ENCODE results near the gene ATP8A2. TPM values are rescaled to one million over a fixed set of nuclear protein-coding genes. Genes with fewer than 3 reads are reported as not detected.

ATP8A2 gene
- total and polyA plus RNA-seq, 3 donors from 2014 or later: 14.2 to 38.3 (median 16.5) TPM

DNA sequence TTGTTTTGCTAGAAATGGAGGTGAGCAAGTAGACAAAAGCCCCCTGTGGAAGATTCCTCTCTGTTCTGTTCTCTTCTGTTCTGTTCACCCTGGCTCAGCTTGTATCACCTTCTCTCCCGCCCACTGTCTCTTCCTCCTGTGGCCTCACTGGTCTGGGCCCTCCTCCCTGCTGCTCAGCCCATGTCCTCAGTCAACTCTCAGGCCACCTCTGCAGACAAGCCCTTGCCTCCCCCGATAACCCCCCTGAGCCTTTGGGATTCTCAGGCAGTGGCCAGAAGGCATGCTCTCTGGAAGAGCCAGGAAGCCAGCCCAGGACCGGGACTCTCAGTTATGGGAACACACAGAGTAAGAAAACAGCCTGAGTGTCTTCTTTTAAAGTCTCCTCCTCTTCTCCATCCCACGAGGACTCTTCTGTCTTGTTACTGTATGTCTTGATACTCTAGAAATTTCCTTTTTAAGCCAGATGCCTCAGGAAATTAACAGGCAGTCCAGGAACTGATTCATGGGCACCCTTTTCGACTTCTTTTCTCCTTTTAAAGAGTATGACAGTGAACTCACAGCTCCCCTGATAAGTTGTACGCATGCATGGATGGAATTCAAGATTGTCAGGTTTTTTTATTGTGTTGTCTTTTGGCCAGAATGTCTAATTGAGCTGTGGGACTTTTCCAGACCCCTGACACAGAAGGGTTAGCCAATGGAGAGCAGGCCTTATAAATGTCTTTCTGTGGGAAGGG is 646.3 kb downstream of the ATP8A2 start:
- Histone ChIP-seq H3K27ac (peak overlapping the region in 1 of 2 donors; percentile 64), H3K9me3 (no peaks in the 10 kb centered on the region), H3K27me3 (no peaks in the 10 kb centered on the region), H3K4me3 (no peak overlapping the region), H3K36me3 (ENCODE audit: low read depth, missing control alignments) (no peaks in the 10 kb centered on the region), H3K4me1 (peaks cover 27% of the 10 kb centered on the region)
- intact Hi-C loops (cut with DNase I; ENCODE audit: low total_unique reads): no loop called here
- no peak for TF ChIP-seq POLR2A (IDR thresholded peaks at IDR 0.05)
- TF ChIP-seq, protein P1, sequence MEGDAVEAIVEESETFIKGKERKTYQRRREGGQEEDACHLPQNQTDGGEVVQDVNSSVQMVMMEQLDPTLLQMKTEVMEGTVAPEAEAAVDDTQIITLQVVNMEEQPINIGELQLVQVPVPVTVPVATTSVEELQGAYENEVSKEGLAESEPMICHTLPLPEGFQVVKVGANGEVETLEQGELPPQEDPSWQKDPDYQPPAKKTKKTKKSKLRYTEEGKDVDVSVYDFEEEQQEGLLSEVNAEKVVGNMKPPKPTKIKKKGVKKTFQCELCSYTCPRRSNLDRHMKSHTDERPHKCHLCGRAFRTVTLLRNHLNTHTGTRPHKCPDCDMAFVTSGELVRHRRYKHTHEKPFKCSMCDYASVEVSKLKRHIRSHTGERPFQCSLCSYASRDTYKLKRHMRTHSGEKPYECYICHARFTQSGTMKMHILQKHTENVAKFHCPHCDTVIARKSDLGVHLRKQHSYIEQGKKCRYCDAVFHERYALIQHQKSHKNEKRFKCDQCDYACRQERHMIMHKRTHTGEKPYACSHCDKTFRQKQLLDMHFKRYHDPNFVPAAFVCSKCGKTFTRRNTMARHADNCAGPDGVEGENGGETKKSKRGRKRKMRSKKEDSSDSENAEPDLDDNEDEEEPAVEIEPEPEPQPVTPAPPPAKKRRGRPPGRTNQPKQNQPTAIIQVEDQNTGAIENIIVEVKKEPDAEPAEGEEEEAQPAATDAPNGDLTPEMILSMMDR (IDR thresholded peaks at IDR 0.05): no peak
- WGBS, 2 donors: 37 to 38% methylated on average over 6 of the region's 6 CpGs
- DNase-seq: peak; percentile 35

DNA sequence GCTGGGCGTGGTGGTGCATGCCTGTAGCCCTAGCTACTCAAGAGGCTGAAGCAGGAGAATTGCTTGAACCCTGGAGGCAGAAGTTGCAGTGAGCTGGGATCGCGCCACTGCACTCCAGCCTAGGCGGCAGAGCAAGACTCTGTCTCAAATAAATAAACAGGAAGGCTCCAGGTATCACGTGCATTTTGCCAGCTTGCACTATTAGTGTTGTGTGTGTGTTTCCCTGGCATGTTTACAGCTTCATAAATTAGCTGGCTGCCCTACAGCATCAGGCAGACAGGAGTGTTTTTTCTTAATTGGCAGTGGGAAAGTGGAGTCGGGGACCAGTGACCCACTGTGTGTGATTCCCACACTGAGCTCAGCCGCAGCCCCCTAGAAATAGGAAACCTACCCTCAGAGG is 647.5 kb downstream of the ATP8A2 start:
- intact Hi-C loops (cut with DNase I; ENCODE audit: low total_unique reads): no loop called here
- Histone ChIP-seq H3K4me1 (peaks cover 30% of the 10 kb centered on the region), H3K27ac (no peak overlapping the region), H3K4me3 (no peak overlapping the region), H3K9me3 (no peaks in the 10 kb centered on the region), H3K27me3 (no peaks in the 10 kb centered on the region), H3K36me3 (ENCODE audit: low read depth, missing control alignments) (no peaks in the 10 kb centered on the region)
- no peak for DNase-seq
- WGBS, 2 donors: 88 to 92% methylated on average over 7 of the region's 7 CpGs
- no peak for TF ChIP-seq POLR2A (IDR thresholded peaks at IDR 0.05)
- TF ChIP-seq, protein P1 (IDR thresholded peaks at IDR 0.05): no peak

DNA sequence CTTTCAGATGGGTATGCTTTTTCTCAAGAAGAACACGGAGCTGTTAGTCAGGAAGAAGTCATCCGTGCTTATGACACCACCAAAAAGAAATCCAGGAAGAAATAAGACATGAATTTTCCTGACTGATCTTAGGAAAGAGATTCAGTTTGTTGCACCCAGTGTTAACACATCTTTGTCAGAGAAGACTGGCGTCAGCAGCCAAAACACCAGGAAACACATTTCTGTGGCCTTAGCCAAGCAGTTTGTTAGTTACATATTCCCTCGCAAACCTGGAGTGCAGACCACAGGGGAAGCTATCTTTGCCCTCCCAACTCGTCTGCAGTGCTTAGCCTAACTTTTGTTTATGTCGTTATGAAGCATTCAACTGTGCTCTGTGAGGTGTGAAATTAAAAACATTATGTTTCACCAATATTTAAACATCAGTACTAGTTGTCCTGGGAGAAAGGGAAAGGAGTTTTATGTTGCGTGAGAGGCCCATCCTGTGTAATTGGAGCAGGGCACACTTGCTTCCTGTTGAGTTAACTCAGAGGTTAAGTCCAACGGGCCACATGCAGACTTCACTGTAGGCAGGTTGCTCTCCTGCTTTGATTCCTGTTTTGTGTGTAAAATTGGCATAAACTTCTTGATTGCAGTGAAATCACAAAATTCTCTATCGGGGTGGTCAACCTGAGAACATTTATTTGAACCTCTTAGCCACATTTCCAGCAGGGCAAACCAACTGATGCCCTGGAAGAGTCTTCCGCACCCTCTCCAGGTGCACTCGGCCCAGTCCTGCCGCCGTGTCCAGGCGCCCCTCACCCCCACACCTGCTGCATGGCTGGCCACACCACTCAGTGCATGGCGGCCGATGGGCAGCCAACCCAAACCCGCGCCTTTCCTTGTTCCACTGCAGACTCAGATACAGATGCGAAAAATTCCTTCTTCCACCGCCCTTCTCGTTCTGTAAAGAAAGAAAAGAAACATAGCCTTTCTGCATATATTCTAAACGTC is 648.4 kb downstream of the ATP8A2 start:
- 80 to 84% methylated on average over 22 of the region's 22 CpGs for WGBS, 2 donors
- no peak overlapping the region for H3K27ac ChIP-seq
- intact Hi-C loops (cut with DNase I; ENCODE audit: low total_unique reads): no loop called here

DNA sequence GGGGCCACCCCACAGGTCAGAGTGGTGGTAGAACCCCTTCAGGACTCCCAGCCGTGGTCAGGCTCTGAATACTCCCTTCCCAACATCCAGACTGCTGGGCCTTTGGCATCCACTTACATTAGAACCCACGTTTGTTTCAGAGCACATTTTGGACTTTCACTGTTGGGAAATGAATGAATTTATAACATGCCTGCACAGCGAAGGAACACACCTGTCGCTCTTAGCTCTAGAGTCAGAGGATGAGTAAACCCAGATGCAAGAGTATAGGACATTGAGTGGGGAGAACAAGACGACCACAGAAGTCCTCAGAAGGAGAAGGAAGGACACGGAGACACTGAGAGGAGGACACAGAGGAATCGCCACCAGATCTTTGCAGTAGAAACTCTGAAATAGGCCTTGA is 649.1 kb downstream of the ATP8A2 start:
- 90 to 91% methylated on average over 7 of the region's 7 CpGs for WGBS, 2 donors
- H3K27me3 ChIP-seq: no peaks in the 10 kb centered on the region
- peaks cover 33% of the 10 kb centered on the region for H3K4me1 ChIP-seq
- H3K27ac ChIP-seq: no peak overlapping the region
- intact Hi-C loops (cut with DNase I; ENCODE audit: low total_unique reads): no loop called here
- no peak for DNase-seq
- TF ChIP-seq POLR2A (IDR thresholded peaks at IDR 0.05): no peak
- TF ChIP-seq, protein P1 (IDR thresholded peaks at IDR 0.05): no peak
- no peak overlapping the region for H3K4me3 ChIP-seq
- H3K36me3 ChIP-seq (ENCODE audit: low read depth, missing control alignments): no peaks in the 10 kb centered on the region
- H3K9me3 ChIP-seq: no peaks in the 10 kb centered on the region

More for the DNA sequence above, 648.4 kb downstream of the ATP8A2 start:
- DNase-seq: no peak
- no peaks in the 10 kb centered on the region for H3K36me3 ChIP-seq (ENCODE audit: low read depth, missing control alignments)
- peaks cover 33% of the 10 kb centered on the region for H3K4me1 ChIP-seq
- H3K4me3 ChIP-seq: no peak overlapping the region
- H3K27me3 ChIP-seq: no peaks in the 10 kb centered on the region
- TF ChIP-seq POLR2A (IDR thresholded peaks at IDR 0.05): no peak
- TF ChIP-seq, protein P1 (IDR thresholded peaks at IDR 0.05): no peak
- no peaks in the 10 kb centered on the region for H3K9me3 ChIP-seq

Data from testis (tissue), 3 donors.